Neural progenitor cell (in vitro differentiated cells): ENCODE measurements around the gene ATF6B. TPM values are rescaled to one million over a fixed set of nuclear protein-coding genes. Genes with fewer than 3 reads are reported as not detected.

ENCODE experiments used
- DNase-seq: peaks from one replicate; pipeline ENCODE4 v3.0.0-alpha.2; 2016; ENCODE audit warnings: low spot score
- H2AFZ ChIP-seq: fragments of 200-600 bp; sonication (generic); replicated peaks from 2 replicates; pipeline ENCODE4 v1.6.1; 2016; ENCODE audit warnings: antibody characterized with exemption
- H3F3A ChIP-seq: fragments of 200-600 bp; sonication (generic); 2 replicates; pipeline ENCODE4 v1.6.1; 2016; ENCODE audit warnings: antibody characterized with exemption, low read depth
- H3K27ac ChIP-seq: fragments of 200-600 bp; sonication (generic); 2 replicates; pipeline ENCODE4 v1.5.1; 2016; ENCODE audit warnings: mild to moderate bottlenecking
- H3K27me3 ChIP-seq: fragments of 200-600 bp; sonication (generic); 2 replicates; pipeline ENCODE4 v1.6.1; 2016; ENCODE audit warnings: mild to moderate bottlenecking, moderate library complexity
- H3K36me3 ChIP-seq: fragments of 200-600 bp; sonication (generic); 2 replicates; pipeline ENCODE4 v1.5.1; 2016
- H3K4me1 ChIP-seq: fragments of 200-600 bp; sonication (generic); 2 replicates; pipeline ENCODE4 v1.6.1; 2016; ENCODE audit warnings: mixed run types
- H3K4me2 ChIP-seq: fragments of 200-600 bp; sonication (generic); 2 replicates; pipeline ENCODE4 v1.6.1; 2016
- H3K4me3 ChIP-seq: fragments of 200-600 bp; sonication (generic); 2 replicates; pipeline ENCODE4 v1.5.1; 2016
- H3K79me2 ChIP-seq: fragments of 200-600 bp; sonication (generic); 2 replicates; pipeline ENCODE4 v1.6.1; 2016; ENCODE audit warnings: low read depth
- H3K9ac ChIP-seq: fragments of 200-600 bp; sonication (generic); 2 replicates; pipeline ENCODE4 v1.6.1; 2016
- H3K9me3 ChIP-seq: fragments of 200-600 bp; sonication (generic); 2 replicates; pipeline ENCODE4 v1.5.1; 2016; ENCODE audit warnings: low read depth
- H4K20me1 ChIP-seq: fragments of 200-600 bp; sonication (generic); 2 replicates; pipeline ENCODE4 v1.6.1; 2016; ENCODE audit warnings: low read depth
- H3K27ac Mint-ChIP-seq: 3 replicates; pipeline ENCODE4 v1.8.0; 2021; ENCODE audit warnings: mixed read lengths
- H3K27me3 Mint-ChIP-seq: 2 replicates; pipeline ENCODE4 v1.8.0; 2022; ENCODE audit warnings: low read depth, mild to moderate bottlenecking, inconsistent platforms, moderate library complexity, mixed read lengths; ENCODE audit not compliant: insufficient read depth
- H3K36me3 Mint-ChIP-seq: 3 replicates; pipeline ENCODE4 v1.8.0; 2021; ENCODE audit warnings: mixed read lengths
- H3K4me1 Mint-ChIP-seq: 3 replicates; pipeline ENCODE4 v1.8.0; 2021; ENCODE audit warnings: mixed read lengths
- H3K4me3 Mint-ChIP-seq: 3 replicates; pipeline ENCODE4 v1.8.0; 2021; ENCODE audit warnings: mild to moderate bottlenecking, moderate library complexity, mixed read lengths
- H3K9me3 Mint-ChIP-seq: 3 replicates; pipeline ENCODE4 v1.8.0; 2020; ENCODE audit warnings: mixed read lengths
- CTCF ChIP-seq: fragments of 200-600 bp; sonication (generic); IDR thresholded peaks from 2 replicates; pipeline ENCODE4 v1.5.1; 2017; ENCODE audit warnings: antibody characterized with exemption, mild to moderate bottlenecking
- EZH2 ChIP-seq: fragments of 200-600 bp; sonication (generic); IDR thresholded peaks from 2 replicates; pipeline ENCODE4 v1.6.1; 2017; ENCODE audit warnings: antibody characterized with exemption, mild to moderate bottlenecking, moderate library complexity
- EZH2phosphoT487 ChIP-seq: fragments of 200-600 bp; sonication (generic); IDR thresholded peaks from 2 replicates; pipeline ENCODE4 v1.6.1; 2017; ENCODE audit warnings: antibody characterized with exemption
- total RNA-seq: library from RNA; depleted of rRNA; stranded (reverse); fragments of >200 nt; gene quantifications from 2 replicates; pipeline ENCODE4 v1.2.3, GENCODE V29; 2015; ENCODE audit warnings: low replicate concordance

The ATF6B gene
- 19.4 and 41.8 TPM in 2 replicates for total RNA-seq

GRCh38 chr6:32127717-32128592 lies at the start of gene ATF6B:
ATF6B (minus strand) TSS chr6:32128246; CDS start chr6:32128207, 39 bp downstream.
- H3K4me1 Mint-ChIP-seq: peaks cover 36% of the 10 kb centered on the region
- Histone ChIP-seq H3K9ac (peak within 1 kb of the TSS; percentile 77), H3K9me3 (no peaks in the 10 kb centered on the region), H3K27me3 (no peaks in the 10 kb centered on the region), H3K36me3 (no peaks in the 10 kb centered on the region), H3K4me1 (peaks cover 18% of the 10 kb centered on the region), H3K79me2 (peaks cover 32% of the 10 kb centered on the region), H3K4me3 (peak within 1 kb of the TSS; percentile 87), H3K4me2 (peak within 1 kb of the TSS; percentile 93), H4K20me1 (no peaks in the 10 kb centered on the region), H3F3A (peaks cover 29% of the 10 kb centered on the region), H2AFZ (peak within 1 kb of the TSS; percentile 81), H3K27ac (peak within 1 kb of the TSS; percentile 97)
- peaks cover 15% of the 10 kb centered on the region for H3K36me3 Mint-ChIP-seq
- no peak for TF ChIP-seq EZH2phosphoT487
- no peak for TF ChIP-seq EZH2
- no peak for TF ChIP-seq CTCF
- no peaks in the 10 kb centered on the region for H3K9me3 Mint-ChIP-seq
- H3K27me3 Mint-ChIP-seq: peaks cover 5% of the 10 kb centered on the region
- peak; percentile 99 for DNase-seq
- peak within 1 kb of the TSS; percentile 98 for H3K4me3 Mint-ChIP-seq
- peak within 1 kb of the TSS; percentile 91 for H3K27ac Mint-ChIP-seq

- peaks cover 9% of the 10 kb centered on the region for H3K27me3 Mint-ChIP-seq
- H3K36me3 Mint-ChIP-seq: peaks cover 13% of the 10 kb centered on the region
- no peaks in the 10 kb centered on the region for H3K9me3 Mint-ChIP-seq
- Histone ChIP-seq H3K9me3 (no peaks in the 10 kb centered on the region), H3K27me3 (no peaks in the 10 kb centered on the region), H3K79me2 (peaks cover 59% of the 10 kb centered on the region), H3K36me3 (no peaks in the 10 kb centered on the region), H3K4me3 (peak overlapping the region; percentile 99), H3K9ac (peak overlapping the region; percentile 33), H3K27ac (peak overlapping the region; percentile 93), H3F3A (peaks cover 20% of the 10 kb centered on the region), H2AFZ (peak overlapping the region; percentile 42), H3K4me1 (peaks cover 24% of the 10 kb centered on the region), H4K20me1 (peaks cover 31% of the 10 kb centered on the region), H3K4me2 (peak overlapping the region; percentile 93)
- TF ChIP-seq CTCF (no peak), EZH2 (no peak), EZH2phosphoT487 (no peak)
- H3K27ac Mint-ChIP-seq: peak overlapping the region; percentile 90
- peak; percentile 83 for DNase-seq
- peaks cover 38% of the 10 kb centered on the region for H3K4me1 Mint-ChIP-seq
- peak overlapping the region; percentile 97 for H3K4me3 Mint-ChIP-seq
These were observed 49.2 kb upstream of the ATF6B start for GRCh38 chr6:32177183-32177787.

- Histone ChIP-seq H3K4me1 (peaks cover 24% of the 10 kb centered on the region), H3K36me3 (no peaks in the 10 kb centered on the region), H3K79me2 (peaks cover 66% of the 10 kb centered on the region), H3K9ac (peak overlapping the region; percentile 40), H2AFZ (peak overlapping the region; percentile 42), H3K9me3 (no peaks in the 10 kb centered on the region), H3K27ac (peak overlapping the region; percentile 93), H3K4me2 (peak overlapping the region; percentile 93), H4K20me1 (peaks cover 31% of the 10 kb centered on the region), H3F3A (peaks cover 20% of the 10 kb centered on the region), H3K4me3 (peak overlapping the region; percentile 99), H3K27me3 (no peaks in the 10 kb centered on the region)
- DNase-seq: no peak
- no peak for TF ChIP-seq EZH2
- no peak for TF ChIP-seq CTCF
- no peak for TF ChIP-seq EZH2phosphoT487
- Mint-ChIP-seq H3K4me3 (peak overlapping the region; percentile 97), H3K4me1 (peaks cover 38% of the 10 kb centered on the region), H3K36me3 (peaks cover 13% of the 10 kb centered on the region), H3K27me3 (peaks cover 9% of the 10 kb centered on the region), H3K27ac (peak overlapping the region; percentile 90), H3K9me3 (no peaks in the 10 kb centered on the region)
These were observed 48.6 kb upstream of the ATF6B start for GRCh38 chr6:32176476-32177182.
